H1 (cell line): ENCODE data around the gene FAM171A1.

Experiments
- CTCF ChIP-seq, 3 experiments: IDR thresholded peaks; 1 replicate in 2 of 3; 2 replicates in 1 of 3; pipeline versions ENCODE4 v1.5.1 to v1.6.1; 2011; ENCODE audit warnings: low read length in 3 of 3, mild to moderate bottlenecking in 3 of 3, inconsistent platforms in 2 of 3, low read depth in 1 of 3, moderate library complexity in 1 of 3; ENCODE audit not compliant: insufficient read depth in 1 of 3; ENCODE audit errors: control extremely low read depth in 1 of 3
- EZH2 ChIP-seq: fragments of 200-600 bp; sonication (generic); IDR thresholded peaks from 2 replicates; pipeline ENCODE4 v1.7.1; 2012; ENCODE audit warnings: low read depth, mild to moderate bottlenecking, moderate library complexity, low read length, inconsistent platforms; ENCODE audit not compliant: severe bottlenecking
- SAP30 ChIP-seq: fragments of 300-600 bp; sonication (generic); IDR thresholded peaks from 2 replicates; pipeline ENCODE4 v1.7.1; 2012; ENCODE audit warnings: low read length, moderate library complexity, mild to moderate bottlenecking, inconsistent platforms; ENCODE audit not compliant: insufficient read depth, insufficient replicate concordance
- TAF1 ChIP-seq: IDR thresholded peaks from 2 replicates; pipeline ENCODE4 v1.6.1; 2011; ENCODE audit warnings: mild to moderate bottlenecking, low read depth, low read length

- no peak for TF ChIP-seq TAF1
- TF ChIP-seq CTCF (IDR thresholded peaks at IDR 0.05; ENCODE audit: control extremely low read depth in 1 of 3, insufficient read depth in 1 of 3, low read depth in 1 of 3, low read length in 3 of 3), result no peak
- TF ChIP-seq EZH2, result no peak
- no peak for TF ChIP-seq SAP30
Observed at GRCh38 chr10:15316871-15317464, 54.1 kb downstream of the FAM171A1 start.
